ENCODE results near the gene CADPS. TPM values are rescaled to one million over a fixed set of nuclear protein-coding genes. Genes with fewer than 3 reads are reported as not detected.

CADPS gene
- total and polyA plus RNA-seq, 2 of the 4 experiments (the other 2 are of a cell fraction): not detected

DNA sequence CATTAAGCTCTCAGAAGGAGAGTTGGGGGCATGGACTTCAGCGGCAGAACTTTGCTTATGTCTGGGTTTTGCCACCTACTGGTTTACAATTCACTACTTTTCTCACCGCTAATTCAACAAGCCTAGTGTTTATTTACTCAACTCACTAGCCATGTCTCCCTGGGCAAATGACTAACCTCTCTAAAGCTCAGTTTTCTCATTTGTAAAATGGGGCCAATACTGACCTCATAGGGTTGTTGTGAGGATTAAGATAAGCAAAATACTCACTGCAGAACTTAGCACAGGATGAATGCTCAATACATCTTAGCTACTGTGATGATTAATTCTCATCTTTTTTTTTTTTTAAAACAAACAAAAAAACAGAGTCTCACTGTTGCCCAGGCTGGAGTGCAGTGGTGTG, 106.3 kb downstream of the CADPS start:
- no peak for DNase-seq
- CTCF ChIA-PET: interaction anchor here (0.7 kb wide), 1 partner anchor 320 kb away, joined by 3 read pairs; no protein-coding TSS in a partner anchor
- no peak for ATAC-seq (ENCODE audit: low read depth)

More for the DNA sequence above, 106.3 kb downstream of the CADPS start:
- no peak overlapping the region for H3K27ac ChIP-seq (ENCODE audit: insufficient read depth, low read length)
- H2BK120ac ChIP-seq (ENCODE audit: low read depth, low read length): no peak overlapping the region
- H3K36me3 ChIP-seq (ENCODE audit: control insufficient read depth, insufficient read depth, low read length): no peaks in the 10 kb centered on the region
- intact Hi-C loops (cut with micrococcal nuclease): no loop called here
- H3K56ac ChIP-seq (ENCODE audit: extremely low read depth, insufficient read depth, low read length): no peak overlapping the region
- dilution Hi-C loops (cut with HindIII; ENCODE audit: low sequenced_read_pairs, unreplicated experiment): no loop called here
- H3K9ac ChIP-seq (ENCODE audit: low read depth, low read length): no peak overlapping the region
- no peaks in the 10 kb centered on the region for H3K27me3 ChIP-seq (ENCODE audit: control insufficient read depth, insufficient read depth, low read length)
- H2AFZ ChIP-seq (replicated peaks; ENCODE audit: low read length, poor library complexity): no peak overlapping the region
- H2AK9ac ChIP-seq (replicated peaks; ENCODE audit: low read depth, low read length, poor library complexity): no peak overlapping the region
- H4K8ac ChIP-seq (ENCODE audit: low read depth in 2 of 2, low read length in 2 of 2): no peak overlapping the region
- in situ Hi-C loops (cut with MboI; ENCODE audit: low sequenced_read_pairs): no loop called here
- 33% methylated on average over 1 of the region's 2 CpGs; no CpG with 5 or more reads in 1 of the 2 experiments for WGBS, 2 experiments (ENCODE audit: extremely low coverage in 2 of 2, insufficient read length in 1 of 2)
- H2BK20ac ChIP-seq (ENCODE audit: low read depth, low read length): no peak overlapping the region
- H3K23ac ChIP-seq (ENCODE audit: low read depth, low read length): no peak overlapping the region
- no peak overlapping the region for H3K4me3 ChIP-seq (ENCODE audit: insufficient read depth, low read depth, low read length)
- no peak overlapping the region for H3K4me2 ChIP-seq (ENCODE audit: low read depth, low read length)
- no peak overlapping the region for H2AK5ac ChIP-seq (ENCODE audit: low read depth, low read length)
- POLR2A ChIA-PET (ENCODE audit: unreplicated experiment): no interaction called here
- no TSS peak for BruUV-seq (replicated peaks)
- H3K4me1 ChIP-seq (ENCODE audit: control insufficient read depth, insufficient read depth, low read length): no peaks in the 10 kb centered on the region
- no peak overlapping the region for H4K5ac ChIP-seq (ENCODE audit: low read depth, low read length)
- no peak overlapping the region for H2BK5ac ChIP-seq (ENCODE audit: low read depth, low read length, poor library complexity, severe bottlenecking)
- H3K79me1 ChIP-seq (ENCODE audit: low read depth in 1 of 2, low read length in 2 of 2): no peaks in the 10 kb centered on the region
- no peak overlapping the region for H3K18ac ChIP-seq (ENCODE audit: low read depth, low read length)
- TF ChIP-seq CHD1 (IDR thresholded peaks at IDR 0.05; ENCODE audit: low read depth, low read length): no peak
- no peak for TF ChIP-seq CEBPB (IDR thresholded peaks at IDR 0.05; ENCODE audit: low read depth, low read length)
- TF ChIP-seq RCOR1 (IDR thresholded peaks at IDR 0.05; ENCODE audit: insufficient replicate concordance, low read length): no peak
- TF ChIP-seq SMC3 (IDR thresholded peaks at IDR 0.05; ENCODE audit: low read depth, low read length): no peak
- TF ChIP-seq RAD21 (IDR thresholded peaks at IDR 0.05; ENCODE audit: low read length): no peak
- H2BK15ac ChIP-seq (ENCODE audit: low read depth, low read length): no peak overlapping the region
- no peaks in the 10 kb centered on the region for H4K20me1 ChIP-seq (ENCODE audit: insufficient read depth, low read length)
- no peaks in the 10 kb centered on the region for H3K9me1 ChIP-seq (ENCODE audit: insufficient read depth, low read length)
- H3K9me3 ChIP-seq (ENCODE audit: control insufficient read depth, insufficient read depth, low read length): no peaks in the 10 kb centered on the region
- no peak overlapping the region for H3K4ac ChIP-seq (ENCODE audit: low read depth, low read length)
- no peak overlapping the region for H3K14ac ChIP-seq (replicated peaks; ENCODE audit: low read depth, low read length)
- no peak overlapping the region for H4K91ac ChIP-seq (ENCODE audit: insufficient read depth, low read depth, low read length)
